ENCODE data around the gene INAVA.
"Not testable (repeated sequence)": the region's sequence is repeated elsewhere in the genome, so short reads cannot be mapped to it uniquely, and the experiment has no call there.

Gene INAVA

DNA sequence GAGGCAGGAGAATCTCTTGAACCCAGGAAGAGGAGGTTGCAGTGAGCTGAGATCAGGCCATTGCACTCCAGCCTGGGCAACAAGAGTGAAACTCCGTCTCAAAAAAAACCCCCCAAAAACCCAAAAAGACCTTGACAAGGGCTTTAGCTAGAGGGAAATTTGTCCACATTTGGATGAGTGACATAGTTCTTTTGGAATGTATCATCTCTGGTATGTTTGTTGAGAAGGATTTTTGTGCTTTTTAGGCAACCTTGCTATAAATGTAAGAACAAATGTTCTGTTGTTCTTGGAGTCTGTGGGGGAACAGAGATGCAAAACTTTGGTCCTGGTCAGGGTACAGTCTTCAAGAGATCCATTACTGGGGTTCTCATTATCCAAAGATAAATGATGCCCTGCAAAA, 28.9 kb downstream of the INAVA start:
- DNase-seq: no peak

DNA sequence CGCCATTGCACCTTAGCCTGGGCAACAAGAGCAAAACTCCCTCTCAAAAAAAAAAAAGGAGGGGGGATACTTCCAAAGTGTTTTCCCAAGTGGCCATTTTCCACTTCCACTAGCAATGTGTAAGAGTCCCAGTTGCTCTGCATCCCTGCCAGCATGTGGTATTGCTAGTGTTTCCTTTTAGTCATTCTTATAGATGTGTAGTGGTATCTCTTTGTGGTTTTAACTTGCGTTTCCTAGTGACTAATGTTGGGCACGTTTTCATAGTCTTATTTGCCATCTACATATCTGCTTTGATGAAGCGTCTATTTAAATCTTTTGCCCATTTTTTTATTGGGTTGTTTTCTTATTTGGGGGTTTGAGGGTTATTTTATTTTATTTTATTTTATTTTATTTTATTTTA, 31.1 kb downstream of the INAVA start:
- no peak for DNase-seq

DNA sequence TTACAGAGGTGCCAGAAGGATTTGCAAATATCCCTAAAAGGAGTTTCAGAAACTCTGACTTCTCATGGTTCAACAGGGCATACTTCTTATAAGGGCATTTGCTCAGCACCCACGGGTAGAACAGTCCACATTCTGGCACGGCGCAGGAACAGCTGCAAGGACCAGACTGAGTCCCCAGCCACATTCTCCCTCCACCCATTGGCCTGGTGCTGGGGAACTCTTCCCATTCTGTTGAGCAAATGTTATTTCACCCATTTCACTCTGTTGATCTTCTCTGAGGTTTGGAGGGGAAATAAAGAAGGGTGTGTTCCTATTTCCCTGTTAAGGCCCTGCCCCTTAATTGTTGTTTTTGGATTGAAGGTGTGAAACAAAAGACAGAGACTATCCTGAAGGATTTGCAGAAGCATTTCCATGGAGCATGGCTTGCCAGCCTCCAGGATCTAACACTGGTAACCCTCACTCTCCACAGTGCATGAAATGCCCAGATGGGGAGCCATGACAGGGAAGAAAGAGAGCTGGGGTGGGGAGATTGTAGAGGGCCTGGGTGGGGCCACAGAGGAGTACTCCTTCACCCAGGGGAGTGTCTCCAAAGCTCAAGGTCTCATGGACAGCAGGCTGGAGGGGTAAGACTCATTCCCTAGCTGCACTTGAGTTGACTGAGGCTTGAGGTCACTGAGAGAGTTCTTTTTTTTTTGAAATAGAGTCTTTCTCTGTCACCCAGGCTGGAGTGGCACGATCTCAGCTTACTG, 35.0 kb downstream of the INAVA start:
- DNase-seq: no peak

DNA sequence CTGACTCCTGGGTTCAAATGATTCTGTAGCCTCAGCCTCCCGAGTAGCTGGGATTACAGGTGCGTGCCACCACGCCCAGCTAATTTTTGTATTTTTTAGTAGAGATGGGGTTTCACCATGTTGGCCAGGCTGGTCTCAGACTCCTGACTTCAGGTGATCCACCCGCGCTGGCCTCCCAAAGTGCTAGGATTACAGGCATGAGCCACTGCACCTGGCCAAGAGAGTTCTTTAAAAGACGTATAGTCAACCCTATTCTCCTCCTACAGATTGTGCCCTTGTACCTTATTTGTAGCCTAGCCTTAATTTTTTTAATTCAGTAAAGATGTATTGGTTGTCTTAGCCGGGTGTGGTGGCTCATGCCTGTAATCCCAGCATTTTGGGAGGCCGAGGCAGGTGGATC, 35.6 kb downstream of the INAVA start:
- DNase-seq: not testable (repeated sequence)

DNA sequence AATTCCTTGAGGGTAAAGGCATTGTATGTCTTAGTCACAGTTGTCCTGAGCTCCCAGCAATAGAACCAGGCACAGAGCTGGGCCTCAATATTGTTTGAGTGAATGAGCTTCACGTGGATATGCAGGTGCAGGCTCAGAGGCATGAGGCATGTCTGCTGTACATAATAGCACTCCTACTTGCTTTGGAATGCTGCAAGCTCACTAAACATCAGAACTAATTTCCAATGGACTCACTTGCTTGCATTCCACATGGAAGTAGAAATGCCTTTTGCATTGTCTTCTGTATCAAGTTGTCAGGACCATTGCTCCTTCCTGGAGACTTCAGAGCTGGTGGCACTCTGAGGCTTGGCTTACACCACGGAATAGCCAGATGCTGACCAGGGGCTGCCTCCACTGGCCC, 37.1 kb downstream of the INAVA start:
- DNase-seq: no peak

DNA sequence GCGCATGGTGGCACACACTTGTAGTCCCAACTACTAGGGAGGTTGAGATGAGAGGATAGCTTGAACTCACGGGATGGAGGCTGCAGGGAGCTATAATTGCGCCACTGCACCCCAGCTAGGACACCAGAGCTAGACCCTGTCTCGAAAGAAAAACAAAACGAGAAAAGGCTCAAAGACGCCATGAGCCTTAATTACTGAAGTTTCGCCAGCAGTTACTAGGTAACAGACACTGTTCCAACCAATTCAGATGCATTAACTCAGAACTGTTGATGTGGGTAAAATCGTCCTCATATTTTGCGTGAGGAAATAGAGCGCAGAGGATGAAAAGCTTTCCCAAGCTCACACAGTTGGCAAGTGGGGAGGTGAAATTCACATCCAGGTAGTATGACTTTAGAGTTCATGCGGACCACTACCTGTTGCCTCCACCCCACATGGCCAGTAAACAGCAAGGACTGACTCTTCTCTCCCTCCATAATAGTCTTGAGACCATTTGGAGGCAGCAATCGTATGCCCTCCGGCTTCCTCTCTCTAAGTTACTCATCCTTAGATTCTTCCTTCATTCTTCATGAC, 40.1 kb downstream of the INAVA start:
- DNase-seq: no peak

DNA sequence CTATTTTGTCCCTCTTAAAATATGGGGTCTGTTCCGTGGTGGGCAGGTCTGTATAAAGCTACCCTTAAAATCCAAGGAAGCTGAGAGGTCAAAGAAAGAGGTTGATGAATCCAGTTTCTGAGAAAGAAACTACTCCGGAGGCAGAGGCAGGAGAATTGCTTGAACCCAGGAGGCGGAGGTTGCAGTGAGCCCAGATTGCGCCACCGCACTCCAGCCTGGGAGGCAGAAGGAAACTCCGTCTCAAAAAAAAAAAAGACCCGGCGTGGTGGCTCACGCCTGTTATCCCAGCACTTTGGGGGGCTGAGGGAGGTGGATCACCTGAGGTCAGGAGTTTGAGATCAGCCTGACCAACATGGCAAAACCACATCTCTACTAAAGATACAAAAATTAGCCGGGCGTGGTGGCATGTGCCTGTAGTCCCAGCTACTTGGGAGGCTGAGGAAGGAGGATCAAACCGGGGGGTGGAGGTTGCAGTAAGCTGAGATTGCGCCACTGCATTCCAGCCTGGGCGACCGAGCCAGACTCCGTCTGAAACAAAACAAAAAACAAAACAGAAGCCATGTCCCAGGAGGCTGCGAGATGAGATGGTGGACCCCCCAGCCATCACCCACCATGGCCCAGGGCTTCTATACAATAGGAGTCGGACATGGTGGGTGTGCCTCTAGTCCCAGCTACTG, 40.7 kb downstream of the INAVA start:
- DNase-seq: not testable (repeated sequence)

DNA sequence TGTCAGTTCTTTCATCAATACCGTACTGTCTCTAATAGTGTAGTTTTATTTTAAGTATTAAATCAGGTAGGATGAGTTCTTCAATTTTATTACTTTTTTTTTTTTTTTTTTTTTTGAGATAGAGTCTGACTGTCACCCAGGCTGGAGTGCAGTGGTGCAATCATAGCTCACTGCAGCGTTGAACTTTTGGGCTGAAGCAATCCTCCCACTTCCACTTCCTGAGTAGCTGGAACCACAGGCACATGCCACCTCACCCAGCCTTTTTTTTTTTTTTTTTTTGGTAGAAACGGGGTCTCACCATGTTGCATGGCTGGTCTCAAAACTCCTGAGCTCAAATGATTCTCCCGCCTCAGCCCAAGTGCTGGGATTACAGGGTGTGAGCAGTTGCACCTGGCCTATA, 44.3 kb downstream of the INAVA start:
- DNase-seq: no peak

DNA sequence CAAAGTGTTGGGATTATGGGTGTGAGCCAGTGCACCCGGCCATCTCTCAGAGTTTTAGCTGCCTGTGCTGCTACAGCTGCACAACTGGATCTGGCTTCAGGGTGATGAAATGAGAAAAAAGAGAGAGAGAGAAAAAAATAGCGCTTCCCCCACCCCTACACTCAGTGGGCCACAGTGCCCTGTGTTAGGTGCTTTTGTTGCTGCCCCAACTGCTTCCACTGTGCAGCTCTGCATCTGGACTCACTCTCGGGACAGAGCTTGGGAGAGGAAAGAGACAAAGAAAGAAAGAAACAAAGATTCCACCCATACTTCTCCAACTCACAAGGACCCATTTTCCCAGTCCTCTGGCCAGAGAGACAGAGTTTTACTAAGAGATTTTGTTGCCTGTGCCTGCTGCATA, 50.4 kb downstream of the INAVA start:
- DNase-seq: no peak

DNA sequence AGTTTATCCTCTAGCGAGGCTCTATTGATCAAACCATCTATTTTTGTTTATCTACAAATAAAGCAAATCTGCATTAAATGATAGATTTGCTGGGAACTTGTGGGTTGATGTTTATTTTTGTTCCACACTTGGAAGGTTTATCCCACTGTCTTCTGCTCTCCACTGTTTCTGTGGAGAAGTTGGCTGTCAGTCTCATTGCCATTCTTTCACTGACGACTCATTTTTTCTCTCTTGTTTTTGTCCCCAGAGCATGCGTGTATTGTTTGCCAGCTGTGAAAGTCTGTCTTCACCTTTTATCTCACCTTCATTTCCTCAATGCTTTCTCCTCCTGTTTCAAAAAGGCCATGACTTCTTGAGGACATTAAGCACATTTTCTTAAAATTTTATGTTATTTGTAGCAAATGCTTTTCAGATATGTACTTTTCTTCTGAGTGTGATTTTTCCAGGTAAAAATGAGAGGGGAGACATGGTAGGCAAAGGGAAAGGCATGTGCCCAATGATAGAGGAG, 52.4 kb downstream of the INAVA start:
- no peak for DNase-seq

DNA sequence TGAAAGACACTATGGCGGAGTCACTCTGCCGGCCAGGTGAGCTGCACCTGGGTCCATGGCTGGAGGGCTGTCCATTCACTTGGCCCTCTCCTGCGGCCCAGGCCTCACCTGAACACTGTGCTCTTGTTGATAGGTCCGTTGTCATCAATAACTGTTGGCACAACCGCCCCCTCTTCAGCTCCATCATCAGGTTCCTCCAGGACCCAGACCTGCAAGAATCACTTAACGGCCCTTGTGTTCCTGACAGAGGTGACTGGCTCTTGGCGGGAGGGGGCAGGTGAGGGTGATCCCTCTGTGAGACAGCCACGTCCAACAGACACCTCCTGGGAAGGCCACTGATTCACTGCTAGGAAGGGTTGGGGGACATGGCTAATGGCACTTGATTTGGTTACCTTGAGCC, 54.9 kb downstream of the INAVA start:
- DNase-seq: no peak

DNA sequence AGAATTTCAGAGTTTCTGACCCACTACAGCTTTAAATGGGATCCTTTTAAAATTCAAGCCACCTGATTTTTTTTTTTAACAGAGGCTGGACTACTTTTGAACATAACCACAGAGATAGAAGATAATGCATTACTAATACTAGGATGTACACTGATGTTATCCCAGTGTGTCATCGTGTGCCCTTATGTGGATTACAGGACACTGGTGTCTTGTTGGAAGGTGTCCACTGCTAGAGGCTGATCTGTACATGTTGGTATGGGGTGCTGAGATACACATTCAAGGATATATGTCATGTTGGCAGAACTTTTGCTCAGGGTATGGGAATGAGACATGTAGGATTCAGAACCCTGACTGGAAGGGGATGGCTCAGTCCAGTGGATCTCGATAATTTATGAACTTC, 56.3 kb downstream of the INAVA start:
- DNase-seq: no peak

DNA sequence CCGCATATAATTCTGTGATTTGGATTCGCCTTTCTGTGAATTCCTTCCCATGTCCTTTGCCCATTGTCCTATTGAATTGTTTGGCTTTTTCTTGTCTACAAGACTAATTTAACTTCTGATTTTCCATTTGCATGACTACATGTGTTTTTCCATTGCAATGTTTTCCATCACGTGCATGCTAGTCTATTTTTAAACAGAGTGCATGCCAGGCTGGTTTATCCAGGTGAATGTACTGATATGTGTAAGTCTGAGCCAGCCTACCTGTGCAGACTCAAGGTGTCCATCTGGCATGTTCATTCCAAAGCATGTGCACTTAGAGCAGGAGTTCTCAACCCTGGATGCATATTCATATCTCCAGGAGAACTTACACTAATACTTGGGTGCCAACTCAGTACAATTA, 59.7 kb downstream of the INAVA start:
- DNase-seq: no peak

DNA sequence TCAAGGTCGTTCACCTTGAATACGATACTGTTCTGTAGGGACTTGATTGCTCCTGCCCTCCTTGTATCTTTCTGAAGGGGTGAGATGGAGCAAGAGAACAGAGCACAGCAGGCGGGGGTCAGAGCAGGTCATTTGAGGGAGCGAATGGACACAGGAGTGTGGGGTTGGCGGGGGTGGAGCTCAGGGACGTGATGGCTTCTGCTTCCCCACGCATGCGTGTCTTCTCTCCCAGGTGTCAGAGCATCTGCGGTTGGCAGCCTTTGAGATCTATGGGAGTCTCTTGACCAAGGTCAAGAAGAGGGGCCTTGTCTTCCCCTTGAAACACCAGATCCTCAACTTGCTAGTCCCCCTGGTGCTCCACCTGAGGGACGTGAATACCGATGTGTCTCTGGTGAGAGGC, 63.9 kb downstream of the INAVA start:
- DNase-seq: no peak

DNA sequence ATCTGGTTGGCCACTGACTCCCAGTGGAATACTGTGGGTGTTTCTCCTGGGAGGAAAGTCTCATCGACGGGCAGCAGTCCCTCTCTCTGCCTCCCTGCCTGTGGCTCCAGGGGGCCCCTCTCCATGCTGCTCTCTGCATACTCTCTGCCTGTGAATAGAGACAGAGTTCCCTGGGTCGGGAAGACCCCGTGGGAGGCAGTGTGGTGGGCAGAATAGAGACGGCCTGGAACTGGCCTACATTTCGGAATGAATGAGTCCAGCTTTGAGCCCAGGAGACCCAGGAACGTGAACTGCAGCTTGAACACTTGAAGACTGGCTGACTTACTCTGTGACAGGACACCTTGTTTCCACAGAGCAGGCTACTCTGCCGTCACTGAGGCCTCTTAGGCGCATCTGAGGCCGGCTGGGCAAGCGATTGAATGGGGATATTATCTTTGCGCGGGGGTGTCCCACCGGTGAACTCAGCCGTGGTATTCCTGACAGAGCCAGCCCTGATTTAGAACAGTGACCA, 64.8 kb downstream of the INAVA start:
- no peak for DNase-seq

DNA sequence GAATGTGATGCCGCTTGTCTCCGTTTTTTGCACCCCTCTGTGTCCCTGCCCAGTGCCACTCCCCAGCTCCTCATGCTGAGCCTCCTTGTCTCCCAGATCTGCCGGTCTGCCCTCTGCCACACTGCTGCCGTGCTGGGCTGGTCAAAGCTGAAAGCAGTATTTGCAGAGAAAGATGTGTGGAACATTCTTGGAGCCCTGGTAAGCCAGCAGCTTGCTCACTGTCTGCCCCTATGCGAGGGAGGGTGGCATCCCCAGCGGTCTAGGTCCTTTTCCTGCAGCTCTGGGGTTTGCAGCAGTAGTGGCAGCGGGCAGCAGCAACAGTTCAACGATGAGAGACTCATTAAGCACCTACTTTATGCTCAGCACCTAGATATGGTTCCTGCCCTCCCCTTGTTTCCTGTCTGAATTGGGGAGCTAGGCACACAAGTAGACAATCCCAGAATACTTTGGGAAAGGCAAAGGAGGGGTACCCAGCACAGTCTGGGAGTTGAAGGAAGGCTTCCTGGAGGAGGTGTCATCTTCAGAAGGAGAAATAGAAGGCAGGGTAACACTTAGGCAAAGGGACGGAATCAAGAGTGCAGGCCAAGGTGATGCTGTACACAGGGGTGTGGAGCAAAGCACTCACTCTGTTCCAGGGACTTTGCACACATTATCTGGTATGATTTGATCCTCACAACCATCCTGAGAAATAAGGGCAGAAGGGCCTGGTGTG, 65.7 kb downstream of the INAVA start:
- no peak for DNase-seq

DNA sequence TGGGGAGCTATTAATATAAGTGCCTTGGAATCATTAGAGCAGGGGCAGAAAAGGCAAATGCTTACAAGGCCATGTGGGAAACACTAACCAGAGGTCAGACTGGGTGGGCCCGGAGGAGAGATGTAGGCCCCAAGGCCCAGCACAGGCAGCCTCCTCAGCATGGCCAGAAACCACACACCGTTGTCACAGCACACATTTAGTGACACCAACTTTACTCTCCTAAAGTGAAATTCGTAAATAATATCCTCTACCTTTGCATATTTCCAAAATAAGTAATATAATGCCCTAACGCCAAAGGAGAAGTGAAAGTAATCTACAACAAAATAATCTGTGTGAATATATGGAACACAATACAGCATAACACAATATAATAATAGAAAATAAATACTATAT, 66.2 kb downstream of the INAVA start:
- DNase-seq: no peak

DNA sequence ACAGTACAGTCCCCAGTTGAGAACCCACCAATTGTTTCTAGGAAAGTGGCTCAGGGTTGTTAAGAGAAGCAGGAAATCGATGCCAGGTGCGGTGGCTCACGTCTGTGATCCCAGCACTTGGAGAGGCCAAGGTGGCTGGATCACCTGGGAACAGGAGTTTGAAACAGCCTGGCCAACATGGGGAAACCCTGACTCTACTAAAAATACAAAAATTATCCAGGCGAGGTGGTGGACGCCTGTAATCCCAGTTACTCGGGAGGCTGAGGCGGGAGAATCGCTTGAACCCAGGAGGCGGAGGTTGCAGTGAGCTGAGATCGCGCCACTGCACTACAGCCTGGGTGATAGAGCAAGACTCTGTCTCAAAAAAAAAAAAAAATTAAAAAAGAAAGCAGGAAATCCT, 67.5 kb downstream of the INAVA start:
- DNase-seq: not testable (repeated sequence)

DNA sequence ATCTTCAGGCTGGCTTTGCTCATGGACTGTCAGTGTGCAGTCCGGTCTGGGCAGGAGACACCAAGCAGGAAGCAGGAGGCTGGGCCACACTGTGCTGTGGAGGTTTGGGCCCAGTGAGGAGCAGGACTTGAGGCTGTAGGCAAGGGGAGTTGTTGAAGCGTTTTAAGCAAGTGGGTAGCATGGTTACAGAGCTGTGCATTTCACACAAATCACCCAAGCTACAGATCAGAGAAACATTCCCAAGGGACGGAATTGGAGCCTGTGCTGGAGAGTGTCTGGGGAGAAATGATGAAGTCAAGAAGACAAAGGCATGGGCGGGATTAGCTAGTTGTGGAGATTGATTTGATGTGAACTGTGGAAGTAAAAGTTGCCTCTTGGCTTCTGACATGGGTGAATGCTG, 67.9 kb downstream of the INAVA start:
- no peak for DNase-seq

DNA sequence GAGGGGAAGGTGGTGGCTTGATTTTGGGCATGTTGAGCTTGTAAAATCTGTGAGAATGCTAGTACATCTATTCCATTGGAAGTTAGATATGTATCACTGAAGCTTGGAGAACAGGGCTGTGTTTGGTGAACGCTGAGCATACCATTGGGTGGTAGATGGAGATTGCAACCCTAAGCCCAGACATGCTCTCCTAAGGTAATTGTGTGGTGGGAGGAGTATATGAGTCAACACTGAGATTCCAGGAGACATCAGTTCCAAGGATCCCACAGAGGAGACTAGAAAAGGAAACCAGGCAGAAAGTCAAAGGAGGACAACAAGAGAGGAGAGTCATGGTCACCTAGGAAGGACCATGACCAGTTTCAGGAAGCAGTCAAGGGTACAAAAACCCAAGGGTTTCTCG, 68.4 kb downstream of the INAVA start:
- no peak for DNase-seq

DNA sequence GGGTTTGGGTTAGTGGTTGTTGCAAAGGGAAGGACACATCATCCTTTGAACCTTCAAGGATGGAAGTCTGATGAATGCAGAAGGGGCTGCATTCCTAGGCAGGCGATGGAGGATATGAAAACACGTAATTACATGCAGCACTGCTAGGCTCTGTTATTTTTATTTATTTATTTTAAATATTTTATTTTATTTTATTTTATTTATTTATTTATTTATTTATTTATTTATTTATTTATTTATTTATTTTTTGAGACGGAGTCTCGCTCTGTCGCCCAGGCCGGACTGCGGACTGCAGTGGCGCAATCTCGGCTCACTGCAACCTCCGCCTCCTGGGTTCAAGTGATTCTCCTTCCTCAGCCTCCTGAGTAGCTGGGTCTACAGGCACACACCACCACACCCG, 69.2 kb downstream of the INAVA start:
- DNase-seq: not testable (repeated sequence)

Measured in activated CD4-positive, alpha-beta T cell treated with anti-CD3 and anti-CD28 coated beads for 1 hour (primary cell).